ENCODE results near the gene EN2. TPM values are rescaled to one million over a fixed set of nuclear protein-coding genes. Genes with fewer than 3 reads are reported as not detected.

Gene EN2
- total and polyA plus RNA-seq, 10 of the 15 experiments (the other 5 are each of a cell fraction or from before 2014, with no cell fraction given) = not detected

- ChIA-PET SMC1A (ENCODE audit: uncharacterized antibody, unreplicated experiment) (interaction anchor here (0.6 kb wide), 1 partner anchor 160 kb away, joined by 3 read pairs; no protein-coding TSS in a partner anchor), POLR2A (interaction anchor here (0.6 kb wide), 1 partner anchor 839 kb away, joined by 6 read pairs; no protein-coding TSS in a partner anchor), CTCF (no interaction called here), RAD21 (ENCODE audit: unreplicated experiment) (no interaction called here)
- Histone ChIP-seq H3K36me3 (ENCODE audit: control insufficient read depth in 2 of 2, insufficient read depth in 2 of 2, low read length in 1 of 2) (no peaks in the 10 kb centered on the region), H3K4me3 (no peak overlapping the region), H3K4me1 (ENCODE audit: control insufficient read depth, insufficient read depth, low read length) (no peaks in the 10 kb centered on the region), H3K4me2 (ENCODE audit: control insufficient read depth, insufficient read depth) (no peak overlapping the region), H2AFZ (ENCODE audit: control insufficient read depth, low read depth, low read length) (no peak overlapping the region), H3K27ac (ENCODE audit: control insufficient read depth, insufficient read depth) (no peak overlapping the region), H3K9ac (ENCODE audit: control insufficient read depth, insufficient read depth, low read length) (no peak overlapping the region), H4K20me1 (ENCODE audit: control insufficient read depth, insufficient read depth) (no peaks in the 10 kb centered on the region), H3K9me3 (replicated peaks; ENCODE audit: control insufficient read depth, insufficient read depth, low read length) (no peaks in the 10 kb centered on the region; the same call in 2 of the 3 replicates), H3K27me3 (replicated peaks in 1 of 2; ENCODE audit: control insufficient read depth in 2 of 2, insufficient read depth in 2 of 2, low read length in 1 of 2) (peaks cover 3 to 18% of the 10 kb centered on the region in 2 experiments), H3K79me2 (ENCODE audit: control insufficient read depth, insufficient read depth, low read length) (no peaks in the 10 kb centered on the region)
- WGBS (ENCODE audit: insufficient coverage, insufficient replicate concordance, low lambda C conversion rate, missing lambda C conversion rate) = 28% methylated on average over 5 of the region's 5 CpGs
- ATAC-seq (no peak), DNase-seq (ENCODE audit: low read depth, low spot score) (no peak), FAIRE-seq (no peak)
- TF ChIP-seq EZH2 (IDR thresholded peaks at IDR 0.05; ENCODE audit: borderline replicate concordance, control insufficient read depth, low read depth, low read length) (no peak), RUNX3 (IDR thresholded peaks at IDR 0.05; ENCODE audit: low read length) (no peak)
- no TSS peak for BruUV-seq (replicated peaks)
- in situ Hi-C loops (cut with MboI) (no loop called here), intact Hi-C loops (cut with micrococcal nuclease; ENCODE audit: unreplicated experiment) (no loop called here)
Measured at GRCh38 chr7:155511702-155511996, 53.7 kb downstream of the EN2 start.

- Histone ChIP-seq H2AFZ (ENCODE audit: control insufficient read depth, low read depth, low read length) (no peak overlapping the region), H3K4me3 (no peak overlapping the region), H3K4me2 (ENCODE audit: control insufficient read depth, insufficient read depth) (no peak overlapping the region), H4K20me1 (ENCODE audit: control insufficient read depth, insufficient read depth) (no peaks in the 10 kb centered on the region), H3K4me1 (ENCODE audit: control insufficient read depth, insufficient read depth, low read length) (no peaks in the 10 kb centered on the region), H3K36me3 (ENCODE audit: control insufficient read depth in 2 of 2, insufficient read depth in 2 of 2, low read length in 1 of 2) (no peaks in the 10 kb centered on the region), H3K27ac (ENCODE audit: control insufficient read depth, insufficient read depth) (no peak overlapping the region), H3K79me2 (ENCODE audit: control insufficient read depth, insufficient read depth, low read length) (no peaks in the 10 kb centered on the region), H3K27me3 (replicated peaks in 1 of 2; ENCODE audit: control insufficient read depth in 2 of 2, insufficient read depth in 2 of 2, low read length in 1 of 2) (peaks cover 3 to 15% of the 10 kb centered on the region in 2 experiments), H3K9me3 (replicated peaks; ENCODE audit: control insufficient read depth, insufficient read depth, low read length) (no peaks in the 10 kb centered on the region; the same call in 2 of the 3 replicates), H3K9ac (ENCODE audit: control insufficient read depth, insufficient read depth, low read length) (no peak overlapping the region)
- RAD21 ChIA-PET (ENCODE audit: unreplicated experiment) = no interaction called here
- WGBS (ENCODE audit: insufficient coverage, insufficient replicate concordance, low lambda C conversion rate, missing lambda C conversion rate) = 3% methylated on average over 4 of the region's 4 CpGs
- CTCF ChIA-PET = no interaction called here
- no peak for TF ChIP-seq CEBPZ (IDR thresholded peaks at IDR 0.05; ENCODE audit: low read depth, low read length)
- no peak for TF ChIP-seq SMAD5 (IDR thresholded peaks at IDR 0.05; ENCODE audit: low read depth)
- no peak for TF ChIP-seq POU2F2 (IDR thresholded peaks at IDR 0.05; ENCODE audit: borderline replicate concordance, low read depth, low read length)
- TF ChIP-seq, protein P1, sequence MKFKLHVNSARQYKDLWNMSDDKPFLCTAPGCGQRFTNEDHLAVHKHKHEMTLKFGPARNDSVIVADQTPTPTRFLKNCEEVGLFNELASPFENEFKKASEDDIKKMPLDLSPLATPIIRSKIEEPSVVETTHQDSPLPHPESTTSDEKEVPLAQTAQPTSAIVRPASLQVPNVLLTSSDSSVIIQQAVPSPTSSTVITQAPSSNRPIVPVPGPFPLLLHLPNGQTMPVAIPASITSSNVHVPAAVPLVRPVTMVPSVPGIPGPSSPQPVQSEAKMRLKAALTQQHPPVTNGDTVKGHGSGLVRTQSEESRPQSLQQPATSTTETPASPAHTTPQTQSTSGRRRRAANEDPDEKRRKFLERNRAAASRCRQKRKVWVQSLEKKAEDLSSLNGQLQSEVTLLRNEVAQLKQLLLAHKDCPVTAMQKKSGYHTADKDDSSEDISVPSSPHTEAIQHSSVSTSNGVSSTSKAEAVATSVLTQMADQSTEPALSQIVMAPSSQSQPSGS (IDR thresholded peaks at IDR 0.05; ENCODE audit: low read length) = no peak
- TF ChIP-seq BHLHE40 (IDR thresholded peaks at IDR 0.05; ENCODE audit: borderline replicate concordance in 1 of 2, low read depth in 2 of 2, low read length in 1 of 2) = no peak
- TF ChIP-seq HDAC2 (IDR thresholded peaks at IDR 0.05) = no peak
- POLR2A ChIA-PET = no interaction called here
- no peak for FAIRE-seq
- intact Hi-C loops (cut with micrococcal nuclease; ENCODE audit: unreplicated experiment) (no loop called here), in situ Hi-C loops (cut with MboI) (no loop called here)
- BruUV-seq (replicated peaks) = no TSS peak
- DNase-seq (ENCODE audit: low read depth, low spot score) = no peak
- SMC1A ChIA-PET (ENCODE audit: uncharacterized antibody, unreplicated experiment) = interaction anchor here (0.9 kb wide), 1 partner anchor 35 kb away, joined by 3 read pairs; no protein-coding TSS in a partner anchor
- ATAC-seq = no peak
Measured at GRCh38 chr7:155512246-155512887, 54.4 kb downstream of the EN2 start.
